GM10248 (cell line): ENCODE data around the gene ACBD5.

ENCODE experiments used
- CTCF ChIA-PET: fragments of 300-600 bp; sonication (Branson Sonifier 250); formaldehyde crosslinking; extraction: SDS; loops from one replicate; lab custom pipeline; 2021; ENCODE audit warnings: antibody characterized with exemption; lab: Yijun Ruan, JAX
- POLR2A ChIA-PET: fragments of 350-650 bp; sonication (Branson Sonifier 250); formaldehyde crosslinking; extraction: SDS; loops from one replicate; lab custom pipeline; 2020; ENCODE audit warnings: antibody characterized with exemption; lab: Yijun Ruan, JAX
- DNase-seq: peaks from one replicate; pipeline ENCODE4 v3.0.0; 2012; ENCODE audit errors: extremely low spot score
- CTCF ChIP-seq: IDR thresholded peaks from 2 replicates; pipeline ENCODE4 v1.5.1; 2012; ENCODE audit warnings: mild to moderate bottlenecking, low read depth; ENCODE audit errors: extremely low read depth, missing control alignments, control extremely low read depth

The ACBD5 gene

GRCh38 chr10:27223964-27224363, 16.6 kb downstream of the ACBD5 start:
- TF ChIP-seq CTCF: peak; percentile 71
- CTCF ChIA-PET: interaction anchor here (0.9 to 4.2 kb wide), 21 partner anchors 11 to 136 kb away, joined by 3 to 48 read pairs (median 5); partner anchors contain the start of gene ACBD5
- POLR2A ChIA-PET: no interaction called here
- DNase-seq: no peak

GRCh38 chr10:27207350-27207749, 33.2 kb downstream of the ACBD5 start:
- no peak for DNase-seq
- ChIA-PET POLR2A (no interaction called here), CTCF (interaction anchor here (1.9 to 2.0 kb wide), 2 partner anchors 16 to 30 kb away, joined by 5 to 7 read pairs; no protein-coding TSS in a partner anchor)
- no peak for TF ChIP-seq CTCF

- ChIA-PET CTCF (interaction anchor here (2.9 kb wide), 1 partner anchor 20 kb away, joined by 9 read pairs; no protein-coding TSS in a partner anchor), POLR2A (no interaction called here)
- no peak for DNase-seq
- no peak for TF ChIP-seq CTCF
Observed at GRCh38 chr10:27203806-27204205, 36.8 kb downstream of the ACBD5 start.

- CTCF ChIA-PET: interaction anchor here (1.1 to 1.5 kb wide), 2 partner anchors 13 to 39 kb away, joined by 3 to 4 read pairs; no protein-coding TSS in a partner anchor
- POLR2A ChIA-PET: no interaction called here
- no peak for TF ChIP-seq CTCF
- no peak for DNase-seq
Observed at GRCh38 chr10:27197980-27198620, 42.5 kb downstream of the ACBD5 start.

GRCh38 chr10:27192284-27192683, 48.3 kb downstream of the ACBD5 start:
- DNase-seq: no peak
- ChIA-PET POLR2A (no interaction called here), CTCF (no interaction called here)
- no peak for TF ChIP-seq CTCF

GRCh38 chr10:27190508-27190907, 50.1 kb downstream of the ACBD5 start:
- POLR2A ChIA-PET: no interaction called here
- no peak for DNase-seq
- CTCF ChIA-PET: no interaction called here
- no peak for TF ChIP-seq CTCF
